ENCODE measurements around the gene BCR. TPM values are rescaled to one million over a fixed set of nuclear protein-coding genes. Genes with fewer than 3 reads are reported as not detected.

Gene BCR
- total RNA-seq, 2 donors from 2014 or later: 102 to 172 TPM

GRCh38 chr22:23351321-23351720 lies 171.0 kb downstream of the BCR start:
- peaks cover 92% of the 10 kb centered on the region for H3K27me3 Mint-ChIP-seq (ENCODE audit: insufficient read depth)
- H3K27ac Mint-ChIP-seq: no peak overlapping the region
- H3K27me3 ChIP-seq (ENCODE audit: control insufficient read depth, insufficient read depth, low read length, poor library complexity, severe bottlenecking): peaks cover 47% of the 10 kb centered on the region
- no peaks in the 10 kb centered on the region for H3K9me3 Mint-ChIP-seq
- no peak overlapping the region for H3K4me3 Mint-ChIP-seq
- H3K4me3 ChIP-seq (ENCODE audit: low read length): no peak overlapping the region
- H3K9ac ChIP-seq (ENCODE audit: extremely low read depth, low read length, poor library complexity, severe bottlenecking): no peak overlapping the region
- no peaks in the 10 kb centered on the region for H3K9me3 ChIP-seq (ENCODE audit: control insufficient read depth, low read length)
- WGBS, 2 experiments (ENCODE audit: insufficient coverage in 1 of 2, insufficient read length in 1 of 2): no CpG with 5 or more reads among the region's 1 CpG
- H3K36me3 ChIP-seq (ENCODE audit: control insufficient read depth, insufficient read depth, low read length): no peaks in the 10 kb centered on the region
- no peaks in the 10 kb centered on the region for H3K4me1 Mint-ChIP-seq
- H3K36me3 Mint-ChIP-seq (ENCODE audit: low read depth): no peaks in the 10 kb centered on the region
- H3K4me1 ChIP-seq (ENCODE audit: control insufficient read depth, insufficient read depth, low read length): no peaks in the 10 kb centered on the region
- TF ChIP-seq, protein P1, sequence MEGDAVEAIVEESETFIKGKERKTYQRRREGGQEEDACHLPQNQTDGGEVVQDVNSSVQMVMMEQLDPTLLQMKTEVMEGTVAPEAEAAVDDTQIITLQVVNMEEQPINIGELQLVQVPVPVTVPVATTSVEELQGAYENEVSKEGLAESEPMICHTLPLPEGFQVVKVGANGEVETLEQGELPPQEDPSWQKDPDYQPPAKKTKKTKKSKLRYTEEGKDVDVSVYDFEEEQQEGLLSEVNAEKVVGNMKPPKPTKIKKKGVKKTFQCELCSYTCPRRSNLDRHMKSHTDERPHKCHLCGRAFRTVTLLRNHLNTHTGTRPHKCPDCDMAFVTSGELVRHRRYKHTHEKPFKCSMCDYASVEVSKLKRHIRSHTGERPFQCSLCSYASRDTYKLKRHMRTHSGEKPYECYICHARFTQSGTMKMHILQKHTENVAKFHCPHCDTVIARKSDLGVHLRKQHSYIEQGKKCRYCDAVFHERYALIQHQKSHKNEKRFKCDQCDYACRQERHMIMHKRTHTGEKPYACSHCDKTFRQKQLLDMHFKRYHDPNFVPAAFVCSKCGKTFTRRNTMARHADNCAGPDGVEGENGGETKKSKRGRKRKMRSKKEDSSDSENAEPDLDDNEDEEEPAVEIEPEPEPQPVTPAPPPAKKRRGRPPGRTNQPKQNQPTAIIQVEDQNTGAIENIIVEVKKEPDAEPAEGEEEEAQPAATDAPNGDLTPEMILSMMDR (conservative IDR thresholded peaks at IDR 0.05): no peak
- DNase-seq: no peak
- H3K27ac ChIP-seq (ENCODE audit: low read depth, low read length): no peak overlapping the region

- H3K4me3 Mint-ChIP-seq: no peak overlapping the region
- peaks cover 47% of the 10 kb centered on the region for H3K27me3 ChIP-seq (ENCODE audit: control insufficient read depth, insufficient read depth, low read length, poor library complexity, severe bottlenecking)
- DNase-seq: no peak
- H3K4me3 ChIP-seq (ENCODE audit: low read length): no peak overlapping the region
- no peak overlapping the region for H3K9ac ChIP-seq (ENCODE audit: extremely low read depth, low read length, poor library complexity, severe bottlenecking)
- WGBS, 2 experiments (ENCODE audit: insufficient coverage in 1 of 2, insufficient read length in 1 of 2): 97% methylated on average over 1 of the region's 1 CpG; no CpG with 5 or more reads in 1 of the 2 experiments
- no peaks in the 10 kb centered on the region for H3K4me1 Mint-ChIP-seq
- H3K4me1 ChIP-seq (ENCODE audit: control insufficient read depth, insufficient read depth, low read length): no peaks in the 10 kb centered on the region
- H3K9me3 Mint-ChIP-seq: no peaks in the 10 kb centered on the region
- no peak overlapping the region for H3K27ac Mint-ChIP-seq
- H3K9me3 ChIP-seq (ENCODE audit: control insufficient read depth, low read length): no peaks in the 10 kb centered on the region
- no peaks in the 10 kb centered on the region for H3K36me3 Mint-ChIP-seq (ENCODE audit: low read depth)
- peaks cover 96% of the 10 kb centered on the region for H3K27me3 Mint-ChIP-seq (ENCODE audit: insufficient read depth)
- no peaks in the 10 kb centered on the region for H3K36me3 ChIP-seq (ENCODE audit: control insufficient read depth, insufficient read depth, low read length)
- no peak overlapping the region for H3K27ac ChIP-seq (ENCODE audit: low read depth, low read length)
- TF ChIP-seq, protein P1 (conservative IDR thresholded peaks at IDR 0.05): no peak
These were observed 172.7 kb downstream of the BCR start for GRCh38 chr22:23353004-23353403.

DNA sequence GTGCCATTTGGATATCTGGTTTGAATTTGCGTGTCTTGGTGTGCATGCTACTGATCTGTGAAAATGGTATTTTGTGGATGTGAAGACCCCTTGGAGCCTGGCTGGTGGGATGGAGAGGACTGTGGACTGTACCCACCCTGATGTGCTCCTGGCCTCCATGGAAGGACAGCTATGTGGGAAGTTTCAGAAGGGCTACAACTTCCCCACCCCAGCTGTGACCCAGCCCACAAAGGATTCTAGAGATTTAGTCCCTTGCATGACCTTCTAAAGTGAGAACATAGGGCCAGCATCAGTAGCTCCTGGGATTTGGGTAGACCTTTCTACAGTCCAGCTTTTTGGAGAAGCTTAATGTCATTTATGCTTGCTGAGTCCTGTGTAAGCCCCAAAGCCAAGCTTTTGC lies 173.4 kb downstream of the BCR start:
- Mint-ChIP-seq H3K27me3 (ENCODE audit: insufficient read depth) (peaks cover 96% of the 10 kb centered on the region), H3K4me3 (no peak overlapping the region), H3K9me3 (no peaks in the 10 kb centered on the region), H3K36me3 (ENCODE audit: low read depth) (no peaks in the 10 kb centered on the region), H3K4me1 (no peaks in the 10 kb centered on the region), H3K27ac (no peak overlapping the region)
- DNase-seq: no peak
- Histone ChIP-seq H3K36me3 (ENCODE audit: control insufficient read depth, insufficient read depth, low read length) (no peaks in the 10 kb centered on the region), H3K4me1 (ENCODE audit: control insufficient read depth, insufficient read depth, low read length) (no peaks in the 10 kb centered on the region), H3K9ac (ENCODE audit: extremely low read depth, low read length, poor library complexity, severe bottlenecking) (no peak overlapping the region), H3K4me3 (ENCODE audit: low read length) (no peak overlapping the region), H3K27ac (ENCODE audit: low read depth, low read length) (no peak overlapping the region), H3K9me3 (ENCODE audit: control insufficient read depth, low read length) (no peaks in the 10 kb centered on the region), H3K27me3 (ENCODE audit: control insufficient read depth, insufficient read depth, low read length, poor library complexity, severe bottlenecking) (peaks cover 41% of the 10 kb centered on the region)
- TF ChIP-seq, protein P1 (conservative IDR thresholded peaks at IDR 0.05): no peak
- WGBS, 2 experiments (ENCODE audit: insufficient coverage in 1 of 2, insufficient read length in 1 of 2): 91 to 100% methylated on average over 1 of the region's 1 CpG
